GM21381 (cell line): ENCODE data around the gene OTC.

ENCODE experiments used
- ATAC-seq: cut with Tn5 transposase; IDR thresholded peaks from one replicate; pipeline ENCODE4 v1.9.1; 2021; ENCODE audit warnings: mild to moderate bottlenecking, moderate library complexity; ENCODE audit not compliant: unreplicated experiment

Gene OTC

GRCh38 chrX:38465686-38466085 lies 113.3 kb downstream of the OTC start:
- no peak for ATAC-seq

GRCh38 chrX:38468563-38469157 lies 116.3 kb downstream of the OTC start:
- ATAC-seq: no peak
